Osteocyte (in vitro differentiated cells): ENCODE measurements around the gene FAM171A1. TPM values are rescaled to one million over a fixed set of nuclear protein-coding genes. Genes with fewer than 3 reads are reported as not detected.

ENCODE experiments used
- DNase-seq: peaks from one replicate; pipeline ENCODE4 v3.0.0; 2021; ENCODE audit warnings: mixed read lengths; ENCODE audit not compliant: unreplicated experiment; ENCODE audit errors: extremely low spot score
- H3K27ac Mint-ChIP-seq: one replicate; pipeline ENCODE4 v1.8.0; 2021; ENCODE audit warnings: mild to moderate bottlenecking, mixed read lengths; ENCODE audit not compliant: unreplicated experiment
- H3K27me3 Mint-ChIP-seq: one replicate; pipeline ENCODE4 v1.8.0; 2021; ENCODE audit warnings: mixed read lengths; ENCODE audit not compliant: unreplicated experiment
- H3K36me3 Mint-ChIP-seq: one replicate; pipeline ENCODE4 v1.8.0; 2021; ENCODE audit warnings: mixed read lengths; ENCODE audit not compliant: unreplicated experiment
- H3K4me1 Mint-ChIP-seq: one replicate; pipeline ENCODE4 v1.8.0; 2021; ENCODE audit warnings: mixed read lengths; ENCODE audit not compliant: unreplicated experiment
- H3K4me3 Mint-ChIP-seq: one replicate; pipeline ENCODE4 v1.8.0; 2021; ENCODE audit warnings: mild to moderate bottlenecking, moderate library complexity, mixed read lengths; ENCODE audit not compliant: unreplicated experiment
- H3K9me3 Mint-ChIP-seq: one replicate; pipeline ENCODE4 v1.8.0; 2021; ENCODE audit warnings: mixed read lengths; ENCODE audit not compliant: unreplicated experiment
- CTCF ChIP-seq: fragments of 200-600 bp; sonication (generic); IDR thresholded peaks from 2 replicates; pipeline ENCODE4 v1.5.0; 2021; ENCODE audit warnings: antibody characterized with exemption, mild to moderate bottlenecking, moderate library complexity
- total RNA-seq: library from RNA; stranded (reverse); gene quantifications from 2 replicates; pipeline ENCODE4 v1.2.1, GENCODE V29; 2021

The FAM171A1 gene
- total RNA-seq, 1 donor from 2014 or later = 30.4 TPM

- Mint-ChIP-seq H3K9me3 (no peaks in the 10 kb centered on the region), H3K27me3 (no peaks in the 10 kb centered on the region), H3K27ac (peak overlapping the region; percentile 63), H3K4me1 (peaks cover 47% of the 10 kb centered on the region), H3K4me3 (no peak overlapping the region), H3K36me3 (peaks cover 2% of the 10 kb centered on the region)
- no peak for DNase-seq
- no peak for TF ChIP-seq CTCF
Measured at GRCh38 chr10:15201589-15202300, 169.3 kb downstream of the FAM171A1 start.

- H3K4me3 Mint-ChIP-seq = no peak overlapping the region
Measured at GRCh38 chr10:15200626-15201025, 170.5 kb downstream of the FAM171A1 start.

GRCh38 chr10:15197911-15198310, 173.2 kb downstream of the FAM171A1 start:
- Mint-ChIP-seq H3K36me3 (peaks cover 1% of the 10 kb centered on the region), H3K4me3 (no peak overlapping the region), H3K27me3 (no peaks in the 10 kb centered on the region), H3K4me1 (peaks cover 47% of the 10 kb centered on the region), H3K9me3 (no peaks in the 10 kb centered on the region), H3K27ac (no peak overlapping the region)
- DNase-seq = no peak
- no peak for TF ChIP-seq CTCF

More at GRCh38 chr10:15200626-15201025, 170.5 kb downstream of the FAM171A1 start:
- TF ChIP-seq CTCF = no peak
- Mint-ChIP-seq H3K9me3 (no peaks in the 10 kb centered on the region), H3K36me3 (peaks cover 1% of the 10 kb centered on the region), H3K4me1 (peaks cover 47% of the 10 kb centered on the region), H3K27me3 (no peaks in the 10 kb centered on the region), H3K27ac (no peak overlapping the region)
- DNase-seq = no peak

GRCh38 chr10:15197276-15197675, 173.8 kb downstream of the FAM171A1 start:
- no peak for TF ChIP-seq CTCF
- no peaks in the 10 kb centered on the region for H3K9me3 Mint-ChIP-seq
- no peaks in the 10 kb centered on the region for H3K27me3 Mint-ChIP-seq
- H3K27ac Mint-ChIP-seq = no peak overlapping the region
- H3K36me3 Mint-ChIP-seq = peaks cover 1% of the 10 kb centered on the region
- H3K4me3 Mint-ChIP-seq = no peak overlapping the region
- no peak for DNase-seq
- H3K4me1 Mint-ChIP-seq = peaks cover 42% of the 10 kb centered on the region

- Mint-ChIP-seq H3K27me3 (no peaks in the 10 kb centered on the region), H3K9me3 (no peaks in the 10 kb centered on the region), H3K4me3 (no peak overlapping the region), H3K36me3 (peaks cover 1% of the 10 kb centered on the region), H3K4me1 (peaks cover 31% of the 10 kb centered on the region), H3K27ac (no peak overlapping the region)
- TF ChIP-seq CTCF = no peak
- no peak for DNase-seq
Measured at GRCh38 chr10:15196021-15196834, 174.9 kb downstream of the FAM171A1 start.
